ENCODE results near the gene STK32C.

- TF ChIP-seq, protein P1, sequence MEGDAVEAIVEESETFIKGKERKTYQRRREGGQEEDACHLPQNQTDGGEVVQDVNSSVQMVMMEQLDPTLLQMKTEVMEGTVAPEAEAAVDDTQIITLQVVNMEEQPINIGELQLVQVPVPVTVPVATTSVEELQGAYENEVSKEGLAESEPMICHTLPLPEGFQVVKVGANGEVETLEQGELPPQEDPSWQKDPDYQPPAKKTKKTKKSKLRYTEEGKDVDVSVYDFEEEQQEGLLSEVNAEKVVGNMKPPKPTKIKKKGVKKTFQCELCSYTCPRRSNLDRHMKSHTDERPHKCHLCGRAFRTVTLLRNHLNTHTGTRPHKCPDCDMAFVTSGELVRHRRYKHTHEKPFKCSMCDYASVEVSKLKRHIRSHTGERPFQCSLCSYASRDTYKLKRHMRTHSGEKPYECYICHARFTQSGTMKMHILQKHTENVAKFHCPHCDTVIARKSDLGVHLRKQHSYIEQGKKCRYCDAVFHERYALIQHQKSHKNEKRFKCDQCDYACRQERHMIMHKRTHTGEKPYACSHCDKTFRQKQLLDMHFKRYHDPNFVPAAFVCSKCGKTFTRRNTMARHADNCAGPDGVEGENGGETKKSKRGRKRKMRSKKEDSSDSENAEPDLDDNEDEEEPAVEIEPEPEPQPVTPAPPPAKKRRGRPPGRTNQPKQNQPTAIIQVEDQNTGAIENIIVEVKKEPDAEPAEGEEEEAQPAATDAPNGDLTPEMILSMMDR (IDR thresholded peaks at IDR 0.05) = no peak
- TF ChIP-seq POLR2A (IDR thresholded peaks at IDR 0.05) = no peak
Measured at GRCh38 chr10:132354356-132355094, 46.8 kb upstream of the STK32C start.
